GM19467 (cell line): ENCODE data around the gene TMEM59.
A peak's percentile ranks its signal among the peaks of the same experiment; 100 is the strongest.
"Not testable (repeated sequence)": the region's sequence is repeated elsewhere in the genome, so short reads cannot be mapped to it uniquely, and the experiment has no call there.

ENCODE experiments used
- ATAC-seq: cut with Tn5 transposase; IDR thresholded peaks from one replicate; pipeline ENCODE4 v1.9.1; 2021; ENCODE audit warnings: mild to moderate bottlenecking, moderate library complexity; ENCODE audit not compliant: unreplicated experiment

The TMEM59 gene, protein sequence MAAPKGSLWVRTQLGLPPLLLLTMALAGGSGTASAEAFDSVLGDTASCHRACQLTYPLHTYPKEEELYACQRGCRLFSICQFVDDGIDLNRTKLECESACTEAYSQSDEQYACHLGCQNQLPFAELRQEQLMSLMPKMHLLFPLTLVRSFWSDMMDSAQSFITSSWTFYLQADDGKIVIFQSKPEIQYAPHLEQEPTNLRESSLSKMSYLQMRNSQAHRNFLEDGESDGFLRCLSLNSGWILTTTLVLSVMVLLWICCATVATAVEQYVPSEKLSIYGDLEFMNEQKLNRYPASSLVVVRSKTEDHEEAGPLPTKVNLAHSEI

DNA sequence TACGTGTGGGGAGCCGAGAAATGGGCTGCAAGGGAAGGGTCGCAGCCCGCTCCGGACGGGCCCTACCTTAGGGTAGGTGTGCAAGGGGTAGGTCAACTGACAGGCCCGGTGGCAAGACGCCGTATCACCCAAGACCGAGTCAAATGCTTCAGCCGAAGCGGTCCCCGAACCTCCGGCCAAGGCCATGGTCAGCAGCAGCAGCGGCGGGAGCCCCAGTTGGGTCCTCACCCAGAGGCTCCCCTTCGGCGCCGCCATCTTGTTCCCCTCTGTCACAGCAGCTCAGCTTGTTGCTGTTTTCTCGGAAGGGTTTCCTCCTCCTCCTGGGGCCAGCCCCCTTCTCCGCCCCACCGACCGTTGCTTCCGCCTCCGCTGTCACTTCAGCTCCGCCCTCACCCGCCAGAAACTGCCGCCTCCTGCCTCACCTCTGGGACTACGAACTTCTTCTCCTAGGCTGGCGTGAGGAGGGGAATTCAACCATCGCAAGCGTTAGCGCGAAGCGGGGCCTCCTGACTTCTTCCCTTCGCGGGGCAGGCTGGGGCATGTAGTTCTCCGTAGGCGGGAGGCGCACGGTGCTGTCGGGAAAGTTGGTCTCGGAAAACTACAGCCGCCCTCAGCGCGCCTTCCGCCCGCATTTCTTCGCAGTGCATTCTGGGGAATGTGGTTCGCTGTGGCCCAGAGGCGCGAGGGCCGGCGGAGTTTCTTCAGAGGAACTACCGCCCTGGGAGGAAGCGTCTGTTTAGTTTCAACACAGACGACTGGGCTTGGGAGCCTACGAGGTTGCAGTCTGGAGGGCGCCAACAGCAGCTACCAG, at the start of gene TMEM59, which contains the start of gene TCEANC2:
TSS of gene TMEM59 (minus strand) at position 271 of the 811 bp plus-strand sequence. CDS start at position 255, 16 bp downstream.
TSS of gene TCEANC2 (plus strand) at position 675 of the 811 bp plus-strand sequence. CDS start 815 bp downstream, outside the sequence.
- peak; percentile 94 for ATAC-seq

GRCh38 chr1:54100500-54100899, 47.5 kb upstream of the TMEM59 start:
- ATAC-seq = no peak

DNA sequence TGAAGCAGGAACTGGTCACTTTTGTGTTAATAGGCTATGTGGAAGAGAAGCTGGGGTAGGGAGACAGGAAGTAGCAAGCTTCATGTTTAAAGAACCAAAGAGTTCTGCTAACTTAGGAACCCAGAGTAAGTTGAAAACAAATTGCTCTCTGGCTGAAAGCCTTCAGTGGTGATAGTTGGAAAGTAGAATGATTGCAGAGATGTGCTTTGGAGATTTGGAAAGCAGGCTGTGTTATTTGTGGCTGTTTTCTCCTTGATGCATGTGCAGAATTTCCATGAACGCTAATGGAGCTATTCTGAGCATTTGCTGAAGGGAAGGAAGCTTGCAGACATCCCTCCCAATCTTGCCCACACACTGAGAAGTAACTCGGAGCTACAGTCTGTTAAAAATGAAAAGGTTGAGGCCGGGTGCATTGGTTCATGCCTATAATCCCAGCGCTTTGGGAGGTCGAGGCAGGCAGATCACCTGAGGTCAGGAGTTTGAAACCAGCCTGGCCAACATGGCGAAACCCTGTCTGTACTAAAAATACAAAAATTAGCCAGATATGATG, 46.1 kb upstream of the TMEM59 start:
- ATAC-seq = no peak

DNA sequence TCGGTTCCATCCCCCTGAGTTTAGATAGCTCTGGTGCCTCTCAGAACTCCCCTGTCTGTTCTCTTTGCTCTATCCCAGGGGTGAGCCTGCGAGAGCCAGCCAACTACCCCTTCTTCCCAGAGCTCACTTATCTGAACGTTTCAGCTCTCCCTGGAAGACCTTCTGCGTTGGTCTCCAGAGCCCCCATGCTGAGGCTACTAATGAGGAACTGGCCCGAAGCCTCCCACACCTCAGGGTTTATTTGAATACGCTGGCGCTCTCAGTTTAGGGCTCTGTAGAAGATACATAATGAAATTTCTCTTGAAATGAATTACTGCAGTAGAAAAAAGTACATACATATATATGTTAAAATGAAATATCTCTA, 43.9 kb upstream of the TMEM59 start:
- ATAC-seq = no peak

DNA sequence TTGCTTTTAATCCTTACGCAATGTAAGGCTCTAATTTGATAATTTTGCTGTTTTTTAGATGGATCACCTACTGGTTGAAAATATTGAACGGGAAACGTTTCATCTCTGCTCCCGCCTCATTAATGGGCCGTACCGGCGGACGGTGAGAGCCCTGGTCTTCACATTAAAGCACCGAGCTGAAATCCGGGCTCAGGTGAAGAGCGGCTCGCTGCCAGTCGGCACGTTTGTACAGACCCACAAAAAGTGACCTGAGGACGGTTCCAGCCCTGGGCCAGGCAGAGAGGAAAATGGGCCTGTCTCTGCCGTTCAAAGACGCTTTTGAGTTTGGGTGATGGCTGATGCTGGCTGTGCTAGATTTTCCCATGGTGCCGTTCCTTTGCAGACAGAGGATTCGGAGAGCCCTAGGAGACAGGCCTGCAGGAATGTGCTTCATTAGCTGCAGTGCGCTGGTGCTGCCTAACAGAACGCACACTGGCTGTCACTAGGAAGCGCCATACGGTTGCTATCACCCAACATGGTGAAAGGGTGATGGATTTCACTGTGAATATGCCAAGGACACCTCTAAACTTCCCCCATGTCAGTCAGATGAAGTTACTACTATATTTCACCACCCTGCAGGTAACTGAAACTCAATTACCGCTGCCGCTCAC, 43.3 kb upstream of the TMEM59 start:
- ATAC-seq = no peak

- ATAC-seq = no peak
Observed at GRCh38 chr1:54095546-54096226, 42.7 kb upstream of the TMEM59 start.

GRCh38 chr1:54094730-54095105, 41.7 kb upstream of the TMEM59 start:
- not testable (repeated sequence) for ATAC-seq

GRCh38 chr1:54094001-54094729, 41.2 kb upstream of the TMEM59 start:
- ATAC-seq = no peak

GRCh38 chr1:54091666-54092065, 38.7 kb upstream of the TMEM59 start:
- ATAC-seq = no peak

- no peak for ATAC-seq
Observed at GRCh38 chr1:54088385-54088784, 35.4 kb upstream of the TMEM59 start.

DNA sequence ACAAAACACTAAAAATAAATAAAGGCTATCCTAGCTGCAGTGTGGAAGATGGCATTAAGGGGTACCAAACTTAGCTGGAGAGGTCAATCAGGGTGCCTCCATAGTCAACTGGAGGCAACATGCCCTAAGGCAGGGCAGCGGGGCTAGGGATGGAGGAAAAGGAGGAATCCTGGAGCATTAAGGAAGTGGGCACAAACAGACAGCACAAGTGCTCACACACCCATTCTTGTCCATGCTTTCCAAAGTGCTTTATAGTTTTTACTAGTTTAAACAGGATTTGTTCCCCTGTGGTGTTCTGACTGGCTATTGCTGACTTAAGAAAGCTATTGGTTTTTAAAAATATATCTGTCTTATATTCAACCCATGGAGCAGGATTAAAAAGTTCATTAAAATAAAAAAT, 33.8 kb upstream of the TMEM59 start:
- ATAC-seq = no peak

GRCh38 chr1:54084794-54085193, 31.8 kb upstream of the TMEM59 start:
- no peak for ATAC-seq

GRCh38 chr1:54081306-54082270, 28.6 kb upstream of the TMEM59 start:
- peak; percentile 81 for ATAC-seq

GRCh38 chr1:54080598-54081049, 27.6 kb upstream of the TMEM59 start:
- ATAC-seq = no peak

- ATAC-seq = no peak
Observed at GRCh38 chr1:54077359-54077758, 24.4 kb upstream of the TMEM59 start.

GRCh38 chr1:54070171-54070837, 17.3 kb upstream of the TMEM59 start:
- peak; percentile 51 for ATAC-seq

DNA sequence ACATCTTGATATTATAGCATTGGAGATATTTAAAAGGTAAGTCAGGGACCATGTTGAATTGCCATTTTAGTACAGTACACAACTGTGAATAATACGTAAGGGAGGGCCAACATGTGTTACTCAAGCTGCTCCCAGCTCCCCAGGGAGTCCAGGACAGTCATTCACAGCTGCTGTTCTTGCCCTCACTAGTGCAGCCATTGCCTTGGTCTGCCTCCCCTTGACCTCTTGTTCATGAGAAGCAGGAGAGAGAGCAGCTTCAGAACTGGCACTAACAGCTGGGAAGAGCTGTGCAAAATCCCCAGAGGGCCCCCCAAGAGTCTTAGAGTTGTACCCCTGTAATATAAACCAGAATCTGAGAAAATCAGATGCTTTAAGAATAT, 16.8 kb upstream of the TMEM59 start:
- ATAC-seq = peak; percentile 30

- no peak for ATAC-seq
Observed at GRCh38 chr1:54064299-54064698, 11.3 kb upstream of the TMEM59 start.

GRCh38 chr1:54054438-54054749, 1.4 kb upstream of the TMEM59 start:
- ATAC-seq = no peak
